HG02840 (cell line): ENCODE results near the gene CBFA2T3.

Experiments used
- ATAC-seq: cut with Tn5 transposase; IDR thresholded peaks from one replicate; pipeline ENCODE4 v1.9.1; 2021; ENCODE audit warnings: mild to moderate bottlenecking, moderate library complexity, moderate number of reproducible peaks; ENCODE audit not compliant: unreplicated experiment, low FRiP score

CBFA2T3 gene

GRCh38 chr16:88869673-88869980 lies 107.4 kb downstream of the CBFA2T3 start:
- no peak for ATAC-seq

- no peak for ATAC-seq
Observed at GRCh38 chr16:88868974-88869672, 107.9 kb downstream of the CBFA2T3 start.

GRCh38 chr16:88867581-88868246 lies 109.3 kb downstream of the CBFA2T3 start:
- no peak for ATAC-seq

- no peak for ATAC-seq
Observed at GRCh38 chr16:88866151-88866920, 110.7 kb downstream of the CBFA2T3 start, which contains the start of gene PABPN1L. TSS of gene PABPN1L (minus strand) at chr16:88866660. CDS start at chr16:88866606, 54 bp downstream.

- ATAC-seq, result no peak
Observed at GRCh38 chr16:88865742-88866141, 111.3 kb downstream of the CBFA2T3 start.

- ATAC-seq, result no peak
Observed at GRCh38 chr16:88865310-88865709, 111.7 kb downstream of the CBFA2T3 start.

GRCh38 chr16:88864521-88864920 lies 112.5 kb downstream of the CBFA2T3 start:
- ATAC-seq, result no peak

GRCh38 chr16:88864099-88864498 lies 112.9 kb downstream of the CBFA2T3 start:
- ATAC-seq, result no peak

GRCh38 chr16:88863426-88863825 lies 113.6 kb downstream of the CBFA2T3 start:
- ATAC-seq, result no peak

- no peak for ATAC-seq
Observed at GRCh38 chr16:88862968-88863367, 114.0 kb downstream of the CBFA2T3 start.

- ATAC-seq, result no peak
Observed at GRCh38 chr16:88861359-88861758, 115.6 kb downstream of the CBFA2T3 start.

- ATAC-seq, result no peak
Observed at GRCh38 chr16:88859381-88860091, 117.5 kb downstream of the CBFA2T3 start.

- ATAC-seq, result no peak
Observed at GRCh38 chr16:88857728-88858339, 119.2 kb downstream of the CBFA2T3 start.

- ATAC-seq, result peak; percentile 84
Observed at GRCh38 chr16:88856828-88857727, 119.9 kb downstream of the CBFA2T3 start, which contains the start of the genes GALNS and TRAPPC2L. TSS of gene GALNS (minus strand) at chr16:88856947. CDS start at chr16:88856877, 70 bp downstream. TSS of gene TRAPPC2L (plus strand) at chr16:88857127. CDS start at chr16:88857151, 24 bp downstream.

GRCh38 chr16:88856122-88856827 lies 120.7 kb downstream of the CBFA2T3 start:
- no peak for ATAC-seq

- no peak for ATAC-seq
Observed at GRCh38 chr16:88855736-88856121, 121.3 kb downstream of the CBFA2T3 start.

- no peak for ATAC-seq
Observed at GRCh38 chr16:88855176-88855575, 121.8 kb downstream of the CBFA2T3 start.

- no peak for ATAC-seq
Observed at GRCh38 chr16:88854306-88855111, 122.5 kb downstream of the CBFA2T3 start.
